Measurements from ENCODE around the gene CNRIP1. TPM values are rescaled to one million over a fixed set of nuclear protein-coding genes. Genes with fewer than 3 reads are reported as not detected.
A peak's percentile ranks its signal among the peaks of the same experiment; 100 is the strongest.
"Not testable (repeated sequence)": the region's sequence is repeated elsewhere in the genome, so short reads cannot be mapped to it uniquely, and the experiment has no call there.

CNRIP1 gene
- total RNA-seq, 4 donors from 2014 or later, result 23.5 to 44.4 (median 29.8) TPM

DNA sequence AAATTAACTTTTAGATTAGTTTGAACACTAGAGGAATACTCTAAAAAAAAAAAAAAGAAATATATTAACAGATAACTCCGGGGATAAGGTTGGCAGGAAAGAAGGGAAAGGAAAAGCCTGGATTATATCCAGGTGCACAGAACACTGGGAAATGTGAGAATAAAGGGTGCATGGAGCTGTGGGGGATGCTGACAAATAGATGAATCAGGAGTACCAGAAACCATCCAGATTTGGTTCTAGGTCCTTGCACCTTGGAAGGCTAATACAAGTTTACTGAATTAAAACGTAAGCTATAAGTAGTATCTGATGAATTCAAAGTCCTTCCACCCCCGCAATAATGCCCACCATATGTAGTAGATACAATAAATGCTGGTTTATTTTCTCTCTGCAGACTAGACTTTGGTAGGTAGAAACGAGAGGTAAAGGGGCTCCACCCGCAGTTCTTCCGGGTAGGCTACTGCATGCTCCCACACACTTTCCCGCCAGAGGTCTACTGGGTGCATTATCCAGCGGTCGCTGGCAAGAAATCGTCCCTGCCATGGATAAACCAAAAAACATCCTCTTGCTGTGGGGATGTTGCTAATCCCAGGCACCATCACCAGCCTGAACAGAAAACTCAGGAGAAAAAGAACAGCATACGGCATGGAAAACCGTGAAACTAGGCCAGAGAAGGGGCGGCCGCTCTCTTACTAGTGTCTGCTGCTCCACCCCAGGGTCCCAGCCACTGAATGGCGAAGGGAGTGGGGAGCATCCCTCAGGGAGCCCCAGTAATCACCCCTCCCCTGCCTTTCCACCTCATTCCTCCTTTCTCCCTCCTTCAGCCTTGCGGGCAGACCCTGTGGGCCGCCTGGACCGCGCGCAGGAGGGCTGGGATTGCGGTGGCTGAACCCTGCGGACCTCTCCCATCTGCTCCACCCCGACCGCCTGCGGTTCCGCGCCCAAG is 1.5 kb downstream of the CNRIP1 start:
- no peak for DNase-seq (ENCODE audit: extremely low spot score)
- peaks cover 0 to 24% (median 12%) of the 10 kb centered on the region in 4 donors for H3K36me3 ChIP-seq
- H3K4me3 ChIP-seq, result peak overlapping the region; percentile 84 to 93 (median 90)
- H3K4me1 ChIP-seq, result peaks cover 9 to 36% (median 23%) of the 10 kb centered on the region in 4 donors
- 34% methylated on average over 27 of the region's 27 CpGs for WGBS
- H3K9me3 ChIP-seq, result no peaks in the 10 kb centered on the region
- H3K27ac ChIP-seq (replicated peaks in 1 of 4), result peak overlapping the region; percentile 87 to 95 (median 92)
- TF ChIP-seq POLR2A (IDR thresholded peaks at IDR 0.05; ENCODE audit: low read depth) (no peak), POLR2AphosphoS5 (IDR thresholded peaks at IDR 0.05) (no peak), EP300 (IDR thresholded peaks at IDR 0.05) (no peak)
- TF ChIP-seq, protein P1, sequence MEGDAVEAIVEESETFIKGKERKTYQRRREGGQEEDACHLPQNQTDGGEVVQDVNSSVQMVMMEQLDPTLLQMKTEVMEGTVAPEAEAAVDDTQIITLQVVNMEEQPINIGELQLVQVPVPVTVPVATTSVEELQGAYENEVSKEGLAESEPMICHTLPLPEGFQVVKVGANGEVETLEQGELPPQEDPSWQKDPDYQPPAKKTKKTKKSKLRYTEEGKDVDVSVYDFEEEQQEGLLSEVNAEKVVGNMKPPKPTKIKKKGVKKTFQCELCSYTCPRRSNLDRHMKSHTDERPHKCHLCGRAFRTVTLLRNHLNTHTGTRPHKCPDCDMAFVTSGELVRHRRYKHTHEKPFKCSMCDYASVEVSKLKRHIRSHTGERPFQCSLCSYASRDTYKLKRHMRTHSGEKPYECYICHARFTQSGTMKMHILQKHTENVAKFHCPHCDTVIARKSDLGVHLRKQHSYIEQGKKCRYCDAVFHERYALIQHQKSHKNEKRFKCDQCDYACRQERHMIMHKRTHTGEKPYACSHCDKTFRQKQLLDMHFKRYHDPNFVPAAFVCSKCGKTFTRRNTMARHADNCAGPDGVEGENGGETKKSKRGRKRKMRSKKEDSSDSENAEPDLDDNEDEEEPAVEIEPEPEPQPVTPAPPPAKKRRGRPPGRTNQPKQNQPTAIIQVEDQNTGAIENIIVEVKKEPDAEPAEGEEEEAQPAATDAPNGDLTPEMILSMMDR (IDR thresholded peaks at IDR 0.05), result no peak
- no peaks in the 10 kb centered on the region for H3K27me3 ChIP-seq
- intact Hi-C loops (cut with DNase I), result loop anchor here (5.0 kb wide), 1 partner anchor 66 kb away; the partner anchor contains the start of gene PPP3R1

DNA sequence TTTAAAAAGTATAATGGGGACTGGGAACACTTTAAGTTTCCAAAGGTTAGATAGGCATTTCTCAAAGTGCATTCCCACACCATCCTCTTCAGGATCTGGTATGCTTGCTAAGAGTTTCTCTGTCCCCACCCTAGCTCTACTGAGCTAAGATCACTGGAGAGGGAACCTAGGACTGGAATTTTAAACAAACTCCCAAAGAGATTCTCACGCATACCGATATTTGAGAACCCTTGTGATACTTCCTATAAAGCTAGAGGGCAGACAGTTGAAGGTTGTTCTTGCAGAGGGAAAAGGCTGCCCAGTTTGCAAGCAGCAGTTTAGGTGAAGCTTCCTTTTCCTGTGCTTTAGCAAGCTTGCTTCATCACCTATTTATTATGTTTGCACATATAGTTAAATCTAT is 3.6 kb downstream of the CNRIP1 start:
- WGBS, result 65% methylated on average over 2 of the region's 2 CpGs
- TF ChIP-seq EP300 (IDR thresholded peaks at IDR 0.05) (no peak), POLR2AphosphoS5 (IDR thresholded peaks at IDR 0.05) (no peak), POLR2A (IDR thresholded peaks at IDR 0.05; ENCODE audit: low read depth) (no peak)
- TF ChIP-seq, protein P1 (IDR thresholded peaks at IDR 0.05), result no peak
- intact Hi-C loops (cut with DNase I), result loop anchor here (5.0 kb wide), 1 partner anchor 64 kb away; the partner anchor contains the start of gene PPP3R1
- H3K27me3 ChIP-seq, result no peaks in the 10 kb centered on the region
- H3K27ac ChIP-seq (replicated peaks in 1 of 4), result no peak overlapping the region
- H3K4me1 ChIP-seq, result peaks cover 9 to 36% (median 23%) of the 10 kb centered on the region in 4 donors
- H3K4me3 ChIP-seq, result no peak overlapping the region
- no peak for DNase-seq (ENCODE audit: extremely low spot score)
- no peaks in the 10 kb centered on the region for H3K9me3 ChIP-seq
- H3K36me3 ChIP-seq, result peaks cover 0 to 29% (median 17%) of the 10 kb centered on the region in 4 donors

GRCh38 chr2:68311033-68311432 is 8.7 kb downstream of the CNRIP1 start:
- Histone ChIP-seq H3K9me3 (no peaks in the 10 kb centered on the region), H3K27ac (replicated peaks in 1 of 4) (no peak overlapping the region), H3K4me3 (no peak overlapping the region), H3K4me1 (peaks cover 0 to 5% (median 0%) of the 10 kb centered on the region in 4 donors), H3K36me3 (peaks cover 0 to 30% (median 14%) of the 10 kb centered on the region in 4 donors), H3K27me3 (no peaks in the 10 kb centered on the region)
- TF ChIP-seq POLR2A (IDR thresholded peaks at IDR 0.05; ENCODE audit: low read depth) (no peak), EP300 (IDR thresholded peaks at IDR 0.05) (no peak), POLR2AphosphoS5 (IDR thresholded peaks at IDR 0.05) (no peak)
- TF ChIP-seq, protein P1 (IDR thresholded peaks at IDR 0.05), result no peak
- intact Hi-C loops (cut with DNase I), result no loop called here
- no peak for DNase-seq (ENCODE audit: extremely low spot score)

DNA sequence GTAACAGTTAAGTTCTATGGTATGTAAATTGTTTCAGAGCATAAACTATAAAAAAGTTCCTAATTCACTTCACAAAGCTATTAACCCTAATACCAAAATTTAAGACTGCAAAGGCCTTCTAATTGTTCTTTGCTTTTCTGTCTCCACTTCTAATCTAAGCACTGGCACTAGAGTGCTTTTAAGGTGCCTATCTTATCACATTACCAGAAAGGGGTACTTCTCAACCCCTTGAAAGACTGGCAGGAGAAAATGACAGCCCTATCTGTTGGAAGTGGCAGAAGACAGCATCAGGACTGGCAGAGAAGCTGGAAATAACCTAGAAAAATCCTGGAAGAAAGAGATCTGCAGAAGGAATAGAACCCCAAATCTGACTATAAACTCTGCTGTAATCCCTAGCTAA is 10.3 kb downstream of the CNRIP1 start:
- Histone ChIP-seq H3K27me3 (no peaks in the 10 kb centered on the region), H3K4me3 (no peak overlapping the region), H3K4me1 (no peaks in the 10 kb centered on the region), H3K36me3 (peaks cover 0 to 16% (median 6%) of the 10 kb centered on the region in 4 donors), H3K27ac (replicated peaks in 1 of 4) (no peak overlapping the region), H3K9me3 (no peaks in the 10 kb centered on the region)
- TF ChIP-seq, protein P1 (IDR thresholded peaks at IDR 0.05), result no peak
- no peak for TF ChIP-seq POLR2A (IDR thresholded peaks at IDR 0.05; ENCODE audit: low read depth)
- no peak for TF ChIP-seq POLR2AphosphoS5 (IDR thresholded peaks at IDR 0.05)
- intact Hi-C loops (cut with DNase I), result no loop called here
- DNase-seq (ENCODE audit: extremely low spot score), result no peak

GRCh38 chr2:68303902-68304272 is 15.9 kb downstream of the CNRIP1 start:
- H3K4me3 ChIP-seq; H3K9me3 ChIP-seq; intact Hi-C loops (cut with DNase I); H3K4me1 ChIP-seq; H3K27ac ChIP-seq (replicated peaks in 1 of 4); DNase-seq (ENCODE audit: extremely low spot score); H3K27me3 ChIP-seq: not testable (repeated sequence)
- peaks cover 0 to 10% (median 2%) of the 10 kb centered on the region in 4 donors for H3K36me3 ChIP-seq
- WGBS, result 89% methylated on average over 1 of the region's 1 CpG
